SH-SY5Y (cell line): Measurements from ENCODE around the gene TRAF3.

Experiments used
- GATA2 ChIP-seq: IDR thresholded peaks from 2 replicates; pipeline ENCODE4 v1.6.1; 2011; ENCODE audit warnings: mild to moderate bottlenecking, low read depth, low read length
- GATA3 ChIP-seq: IDR thresholded peaks from 2 replicates; pipeline ENCODE4 v1.6.1; 2011; ENCODE audit warnings: low read depth, mild to moderate bottlenecking, low read length, moderate library complexity

- no peak for TF ChIP-seq GATA2
- TF ChIP-seq GATA3: no peak
Measured at GRCh38 chr14:102759456-102760187, 17.6 kb upstream of the TRAF3 start.
